ENCODE results near the gene DCHS1. TPM values are rescaled to one million over a fixed set of nuclear protein-coding genes. Genes with fewer than 3 reads are reported as not detected.

Gene DCHS1
- total and polyA plus RNA-seq, 9 of the 15 experiments (the other 6 are each of a cell fraction or from before 2014, with no cell fraction given): 0.04 to 0.49 (median 0.14) TPM; not detected in 2

GRCh38 chr11:6655020-6655789 lies 404 bp downstream of the DCHS1 start:
- peaks cover 9 to 15% of the 10 kb centered on the region in 2 experiments; a peak in 4 of 5 replicates for H3K4me1 ChIP-seq (replicated peaks in 1 of 2; ENCODE audit: control insufficient read depth in 2 of 2, insufficient read depth in 2 of 2, low read length in 2 of 2)
- 79% methylated on average over 11 of the region's 84 CpGs for whole genome bisulfite sequencing (ENCODE audit: insufficient coverage, low coverage, missing lambda C conversion rate)
- no peaks in the 10 kb centered on the region for H3K27me3 ChIP-seq (ENCODE audit: control insufficient read depth in 2 of 2, insufficient read depth in 2 of 2, low read length in 2 of 2)
- no peak overlapping the region for H2AFZ ChIP-seq (ENCODE audit: low read depth, low read length)
- H3K4me2 ChIP-seq (ENCODE audit: insufficient read depth, low read length): no peak overlapping the region
- POLR2A ChIA-PET: no interaction called here
- no peaks in the 10 kb centered on the region for H4K20me1 ChIP-seq (replicated peaks; ENCODE audit: control insufficient read depth, insufficient read depth, low read length)
- no TSS peak for BruUV-seq (replicated peaks)
- H3K9me1 ChIP-seq (ENCODE audit: control insufficient read depth, insufficient read depth, low read length): no peaks in the 10 kb centered on the region
- DNase-seq (ENCODE audit: extremely low read depth in 1 of 4, low spot score in 3 of 4): no peak
- no peaks in the 10 kb centered on the region for H3K79me2 ChIP-seq (ENCODE audit: control insufficient read depth, insufficient read depth, low read length)
- in situ Hi-C loops (cut with MboI): no loop called here
- no peaks in the 10 kb centered on the region for H3K9me3 ChIP-seq (replicated peaks; ENCODE audit: control insufficient read depth, insufficient read depth, low read depth, low read length)
- TF ChIP-seq ZNF518B (CRISPR knock-in tag; IDR thresholded peaks at IDR 0.05) (no peak), ZBTB33 (CRISPR knock-in tag; IDR thresholded peaks at IDR 0.05) (peak; percentile 53; the same call in 1 of the 2 replicates)
- peak overlapping the region in 1 of 2 experiments; percentile 54; a peak in 1 of 4 replicates for H3K9ac ChIP-seq (ENCODE audit: insufficient read depth in 1 of 2, low read depth in 2 of 2, low read length in 2 of 2)
- H3K36me3 ChIP-seq (ENCODE audit: control insufficient read depth, insufficient read depth, low read length): no peaks in the 10 kb centered on the region
- intact Hi-C loops (cut with micrococcal nuclease): no loop called here
- no peak overlapping the region for H3K4me3 ChIP-seq
- CTCF ChIA-PET (ENCODE audit: low intra/inter-chr PET ratio): no interaction called here
- FAIRE-seq: no peak
- no peak overlapping the region for H3K27ac ChIP-seq (ENCODE audit: extremely low read depth, low read depth, low read length)
- no peak for ATAC-seq

Measured in K562 (cell line).